ENCODE results near the gene RDH13. TPM values are rescaled to one million over a fixed set of nuclear protein-coding genes. Genes with fewer than 3 reads are reported as not detected.

The RDH13 gene
- total RNA-seq, 1 experiment from 2014 or later, result 31.1 TPM

- no peak overlapping the region for H2AFZ ChIP-seq (ENCODE audit: low read depth, low read length, poor library complexity, severe bottlenecking)
- H3K4me2 ChIP-seq (ENCODE audit: low read length), result no peak overlapping the region
- no peak for ATAC-seq
Measured at GRCh38 chr19:55014714-55015113, 48.2 kb downstream of the RDH13 start.

GRCh38 chr19:55013596-55013995, 49.4 kb downstream of the RDH13 start:
- Histone ChIP-seq H3K4me3 (replicated peaks in 1 of 2; ENCODE audit: low read depth in 1 of 2, low read length in 2 of 2) (no peak overlapping the region), H3K9me3 (ENCODE audit: control insufficient read depth in 1 of 2, insufficient read depth in 1 of 2, low read depth in 1 of 2, low read length in 2 of 2) (no peaks in the 10 kb centered on the region), H3K9ac (ENCODE audit: low read length) (no peak overlapping the region), H2AFZ (ENCODE audit: low read depth, low read length, poor library complexity, severe bottlenecking) (no peak overlapping the region), H3K27ac (ENCODE audit: low read depth, low read length) (no peak overlapping the region), H3K4me1 (ENCODE audit: control insufficient read depth in 1 of 2, insufficient read depth in 2 of 2, low read length in 2 of 2) (no peaks in the 10 kb centered on the region), H3K36me3 (ENCODE audit: control insufficient read depth in 1 of 2, insufficient read depth in 2 of 2, low read length in 2 of 2) (0 out of 4 replicates have a peak, but pooled peaks cover 0 to 6% of the 10 kb centered on the region in 2 experiments), H3K79me2 (ENCODE audit: insufficient read depth, low read length) (peaks cover 66% of the 10 kb centered on the region), H3K9me2 (ENCODE audit: insufficient read depth) (no peaks in the 10 kb centered on the region), H3K27me3 (ENCODE audit: insufficient read depth, low read length) (no peaks in the 10 kb centered on the region), H4K20me1 (ENCODE audit: insufficient read depth) (no peaks in the 10 kb centered on the region), H3K4me2 (ENCODE audit: low read length) (no peak overlapping the region)
- ChIA-PET CTCF (no interaction called here), POLR2A (no interaction called here), RAD21 (ENCODE audit: low non-redundant PET in 1 of 2, low total read pairs in 2 of 2, uncharacterized antibody in 2 of 2, unreplicated experiment in 2 of 2) (no interaction called here)
- no TSS peak for BruUV-seq (replicated peaks)
- no peak for ATAC-seq
- no peak for DNase-seq (ENCODE audit: low read depth, low spot score)
- intact Hi-C loops (cut with micrococcal nuclease), result no loop called here
- no peak for TF ChIP-seq ZFX (IDR thresholded peaks at IDR 0.05)
- no peak for TF ChIP-seq ELF1 (IDR thresholded peaks at IDR 0.05; ENCODE audit: borderline replicate concordance, low read depth)
- TF ChIP-seq, protein P1, sequence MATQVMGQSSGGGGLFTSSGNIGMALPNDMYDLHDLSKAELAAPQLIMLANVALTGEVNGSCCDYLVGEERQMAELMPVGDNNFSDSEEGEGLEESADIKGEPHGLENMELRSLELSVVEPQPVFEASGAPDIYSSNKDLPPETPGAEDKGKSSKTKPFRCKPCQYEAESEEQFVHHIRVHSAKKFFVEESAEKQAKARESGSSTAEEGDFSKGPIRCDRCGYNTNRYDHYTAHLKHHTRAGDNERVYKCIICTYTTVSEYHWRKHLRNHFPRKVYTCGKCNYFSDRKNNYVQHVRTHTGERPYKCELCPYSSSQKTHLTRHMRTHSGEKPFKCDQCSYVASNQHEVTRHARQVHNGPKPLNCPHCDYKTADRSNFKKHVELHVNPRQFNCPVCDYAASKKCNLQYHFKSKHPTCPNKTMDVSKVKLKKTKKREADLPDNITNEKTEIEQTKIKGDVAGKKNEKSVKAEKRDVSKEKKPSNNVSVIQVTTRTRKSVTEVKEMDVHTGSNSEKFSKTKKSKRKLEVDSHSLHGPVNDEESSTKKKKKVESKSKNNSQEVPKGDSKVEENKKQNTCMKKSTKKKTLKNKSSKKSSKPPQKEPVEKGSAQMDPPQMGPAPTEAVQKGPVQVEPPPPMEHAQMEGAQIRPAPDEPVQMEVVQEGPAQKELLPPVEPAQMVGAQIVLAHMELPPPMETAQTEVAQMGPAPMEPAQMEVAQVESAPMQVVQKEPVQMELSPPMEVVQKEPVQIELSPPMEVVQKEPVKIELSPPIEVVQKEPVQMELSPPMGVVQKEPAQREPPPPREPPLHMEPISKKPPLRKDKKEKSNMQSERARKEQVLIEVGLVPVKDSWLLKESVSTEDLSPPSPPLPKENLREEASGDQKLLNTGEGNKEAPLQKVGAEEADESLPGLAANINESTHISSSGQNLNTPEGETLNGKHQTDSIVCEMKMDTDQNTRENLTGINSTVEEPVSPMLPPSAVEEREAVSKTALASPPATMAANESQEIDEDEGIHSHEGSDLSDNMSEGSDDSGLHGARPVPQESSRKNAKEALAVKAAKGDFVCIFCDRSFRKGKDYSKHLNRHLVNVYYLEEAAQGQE (IDR thresholded peaks at IDR 0.05; ENCODE audit: low read depth), result no peak
- no peak for TF ChIP-seq MAX (IDR thresholded peaks at IDR 0.05)
- TF ChIP-seq SIN3A (IDR thresholded peaks at IDR 0.05; ENCODE audit: low read depth), result no peak
- TF ChIP-seq POLR2A (IDR thresholded peaks at IDR 0.05; ENCODE audit: borderline replicate concordance, extremely low read depth, insufficient read depth, insufficient read length), result no peak
- TF ChIP-seq EZH2phosphoT487 (IDR thresholded peaks at IDR 0.05; ENCODE audit: borderline replicate concordance), result no peak
- TF ChIP-seq YY1 (IDR thresholded peaks at IDR 0.05; ENCODE audit: extremely low read depth, insufficient replicate concordance, low read depth, low read length), result no peak
- no peak for TF ChIP-seq FOSL1 (IDR thresholded peaks at IDR 0.05; ENCODE audit: low read depth)
- TF ChIP-seq CEBPB (IDR thresholded peaks at IDR 0.05; ENCODE audit: low read depth), result no peak
- no peak for TF ChIP-seq POLR2AphosphoS5 (IDR thresholded peaks at IDR 0.05; ENCODE audit: low read depth, low read length)
- no peak for TF ChIP-seq ZNF274 (IDR thresholded peaks at IDR 0.05; ENCODE audit: low read depth, low read length)
- no peak for TF ChIP-seq EZH2 (IDR thresholded peaks at IDR 0.05)
- no peak for TF ChIP-seq CBX3 (IDR thresholded peaks at IDR 0.05; ENCODE audit: low read depth)

More at GRCh38 chr19:55014714-55015113, 48.2 kb downstream of the RDH13 start:
- ChIA-PET RAD21 (ENCODE audit: low non-redundant PET in 1 of 2, low total read pairs in 2 of 2, uncharacterized antibody in 2 of 2, unreplicated experiment in 2 of 2) (no interaction called here), CTCF (no interaction called here), POLR2A (no interaction called here)
- H3K9me3 ChIP-seq (ENCODE audit: control insufficient read depth in 1 of 2, insufficient read depth in 1 of 2, low read depth in 1 of 2, low read length in 2 of 2), result no peaks in the 10 kb centered on the region
- intact Hi-C loops (cut with micrococcal nuclease), result no loop called here
- H3K27ac ChIP-seq (ENCODE audit: low read depth, low read length), result no peak overlapping the region
- no peaks in the 10 kb centered on the region for H3K4me1 ChIP-seq (ENCODE audit: control insufficient read depth in 1 of 2, insufficient read depth in 2 of 2, low read length in 2 of 2)
- no TSS peak for BruUV-seq (replicated peaks)
- 0 out of 4 replicates have a peak, but pooled peaks cover 0 to 6% of the 10 kb centered on the region in 2 experiments for H3K36me3 ChIP-seq (ENCODE audit: control insufficient read depth in 1 of 2, insufficient read depth in 2 of 2, low read length in 2 of 2)
- H3K79me2 ChIP-seq (ENCODE audit: insufficient read depth, low read length), result peaks cover 71% of the 10 kb centered on the region
- H3K9me2 ChIP-seq (ENCODE audit: insufficient read depth), result no peaks in the 10 kb centered on the region
- DNase-seq (ENCODE audit: low read depth, low spot score), result no peak
- H3K4me3 ChIP-seq (replicated peaks in 1 of 2; ENCODE audit: low read depth in 1 of 2, low read length in 2 of 2), result no peak overlapping the region
- H3K27me3 ChIP-seq (ENCODE audit: insufficient read depth, low read length), result no peaks in the 10 kb centered on the region
- no peaks in the 10 kb centered on the region for H4K20me1 ChIP-seq (ENCODE audit: insufficient read depth)
- no peak overlapping the region for H3K9ac ChIP-seq (ENCODE audit: low read length)
- no peak for TF ChIP-seq MAX (IDR thresholded peaks at IDR 0.05)
- no peak for TF ChIP-seq EGR1 (IDR thresholded peaks at IDR 0.05; ENCODE audit: low read depth)
- no peak for TF ChIP-seq POLR2AphosphoS5 (IDR thresholded peaks at IDR 0.05; ENCODE audit: low read depth, low read length)
- no peak for TF ChIP-seq JUND (IDR thresholded peaks at IDR 0.05)

Data from HCT116 (cell line).